ENCODE measurements around the gene COQ4.

DNA sequence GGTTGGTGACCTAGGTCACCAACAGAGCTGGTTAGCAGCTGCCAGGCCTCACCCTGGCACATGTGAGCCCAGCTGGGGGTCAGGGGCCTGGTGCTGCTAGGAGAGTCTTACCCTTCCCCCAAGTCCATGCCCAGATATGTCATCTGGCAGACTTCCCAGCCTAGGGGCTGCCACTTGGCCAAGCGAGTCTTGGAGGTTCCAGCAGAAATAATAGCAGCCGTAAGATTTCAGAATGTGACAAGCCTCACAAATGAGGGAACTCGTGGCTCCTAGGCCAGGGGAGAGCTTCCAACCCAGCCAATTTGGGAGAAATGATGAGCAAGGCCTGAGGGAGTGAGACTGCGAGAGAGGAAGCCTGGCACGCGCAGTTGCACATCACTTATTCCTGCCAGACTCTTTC lies 59.6 kb downstream of the COQ4 start:
- no peak for TF ChIP-seq RAD21 (IDR thresholded peaks at IDR 0.05)
- TF ChIP-seq, protein P1, sequence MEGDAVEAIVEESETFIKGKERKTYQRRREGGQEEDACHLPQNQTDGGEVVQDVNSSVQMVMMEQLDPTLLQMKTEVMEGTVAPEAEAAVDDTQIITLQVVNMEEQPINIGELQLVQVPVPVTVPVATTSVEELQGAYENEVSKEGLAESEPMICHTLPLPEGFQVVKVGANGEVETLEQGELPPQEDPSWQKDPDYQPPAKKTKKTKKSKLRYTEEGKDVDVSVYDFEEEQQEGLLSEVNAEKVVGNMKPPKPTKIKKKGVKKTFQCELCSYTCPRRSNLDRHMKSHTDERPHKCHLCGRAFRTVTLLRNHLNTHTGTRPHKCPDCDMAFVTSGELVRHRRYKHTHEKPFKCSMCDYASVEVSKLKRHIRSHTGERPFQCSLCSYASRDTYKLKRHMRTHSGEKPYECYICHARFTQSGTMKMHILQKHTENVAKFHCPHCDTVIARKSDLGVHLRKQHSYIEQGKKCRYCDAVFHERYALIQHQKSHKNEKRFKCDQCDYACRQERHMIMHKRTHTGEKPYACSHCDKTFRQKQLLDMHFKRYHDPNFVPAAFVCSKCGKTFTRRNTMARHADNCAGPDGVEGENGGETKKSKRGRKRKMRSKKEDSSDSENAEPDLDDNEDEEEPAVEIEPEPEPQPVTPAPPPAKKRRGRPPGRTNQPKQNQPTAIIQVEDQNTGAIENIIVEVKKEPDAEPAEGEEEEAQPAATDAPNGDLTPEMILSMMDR (IDR thresholded peaks at IDR 0.05; ENCODE audit: low read depth, low read length, missing input control), result no peak
